HG03175 (cell line): ENCODE data around the gene SERHL2.
A peak's percentile ranks its signal among the peaks of the same experiment; 100 is the strongest.
"Not testable (repeated sequence)": the region's sequence is repeated elsewhere in the genome, so short reads cannot be mapped to it uniquely, and the experiment has no call there.

ENCODE experiments used
- ATAC-seq: cut with Tn5 transposase; IDR thresholded peaks from one replicate; pipeline ENCODE4 v1.9.1; 2021; ENCODE audit warnings: mild to moderate bottlenecking, moderate library complexity; ENCODE audit not compliant: unreplicated experiment

The SERHL2 gene

GRCh38 chr22:42553475-42554361 lies at the start of gene SERHL2:
Gene SERHL2 (plus strand): TSS chr22:42553956. CDS start chr22:42554021, 65 bp downstream.
- peak; percentile 67 for ATAC-seq

- not testable (repeated sequence) for ATAC-seq
These were observed 45.3 kb upstream of the SERHL2 start for GRCh38 chr22:42508327-42508974.

GRCh38 chr22:42508975-42509364 lies 44.8 kb upstream of the SERHL2 start:
- ATAC-seq, result not testable (repeated sequence)

- no peak for ATAC-seq
These were observed 44.2 kb upstream of the SERHL2 start for GRCh38 chr22:42509548-42509947.

GRCh38 chr22:42511401-42511891 lies 42.3 kb upstream of the SERHL2 start:
- no peak for ATAC-seq

- ATAC-seq, result not testable (repeated sequence)
These were observed 41.3 kb upstream of the SERHL2 start for GRCh38 chr22:42512273-42512990.

- not testable (repeated sequence) for ATAC-seq
These were observed 39.4 kb upstream of the SERHL2 start for GRCh38 chr22:42514331-42514730.

- ATAC-seq, result not testable (repeated sequence)
These were observed 38.5 kb upstream of the SERHL2 start for GRCh38 chr22:42515304-42515703.

- no peak for ATAC-seq
These were observed 37.9 kb upstream of the SERHL2 start for GRCh38 chr22:42515896-42516295.

GRCh38 chr22:42517103-42517502 lies 36.7 kb upstream of the SERHL2 start:
- ATAC-seq, result not testable (repeated sequence)

- peak; percentile 18 for ATAC-seq
These were observed 34.9 kb upstream of the SERHL2 start for GRCh38 chr22:42518638-42519524.

- peak; percentile 78 for ATAC-seq
These were observed 34.0 kb upstream of the SERHL2 start, which contains the start of gene RRP7A for GRCh38 chr22:42519525-42520401. Gene RRP7A (minus strand): TSS chr22:42519796. CDS start chr22:42519786, 10 bp downstream.

- no peak for ATAC-seq
These were observed 32.6 kb upstream of the SERHL2 start for GRCh38 chr22:42521228-42521546.

GRCh38 chr22:42522546-42522945 lies 31.2 kb upstream of the SERHL2 start:
- ATAC-seq, result no peak

GRCh38 chr22:42528591-42529307 lies 25.0 kb upstream of the SERHL2 start:
- no peak for ATAC-seq

- ATAC-seq, result not testable (repeated sequence)
These were observed 24.3 kb upstream of the SERHL2 start for GRCh38 chr22:42529435-42529834.

- ATAC-seq, result not testable (repeated sequence)
These were observed 22.2 kb upstream of the SERHL2 start for GRCh38 chr22:42531401-42532084.

GRCh38 chr22:42533638-42533977 lies 20.1 kb upstream of the SERHL2 start:
- no peak for ATAC-seq
